HG02884 (cell line): ENCODE results near the gene CA5B.
A peak's percentile ranks its signal among the peaks of the same experiment; 100 is the strongest.
"Not testable (repeated sequence)": the region's sequence is repeated elsewhere in the genome, so short reads cannot be mapped to it uniquely, and the experiment has no call there.

Experiments used
- ATAC-seq: cut with Tn5 transposase; IDR thresholded peaks from one replicate; pipeline ENCODE4 v1.9.1; 2021; ENCODE audit warnings: mild to moderate bottlenecking, moderate library complexity; ENCODE audit not compliant: unreplicated experiment

Gene CA5B

DNA sequence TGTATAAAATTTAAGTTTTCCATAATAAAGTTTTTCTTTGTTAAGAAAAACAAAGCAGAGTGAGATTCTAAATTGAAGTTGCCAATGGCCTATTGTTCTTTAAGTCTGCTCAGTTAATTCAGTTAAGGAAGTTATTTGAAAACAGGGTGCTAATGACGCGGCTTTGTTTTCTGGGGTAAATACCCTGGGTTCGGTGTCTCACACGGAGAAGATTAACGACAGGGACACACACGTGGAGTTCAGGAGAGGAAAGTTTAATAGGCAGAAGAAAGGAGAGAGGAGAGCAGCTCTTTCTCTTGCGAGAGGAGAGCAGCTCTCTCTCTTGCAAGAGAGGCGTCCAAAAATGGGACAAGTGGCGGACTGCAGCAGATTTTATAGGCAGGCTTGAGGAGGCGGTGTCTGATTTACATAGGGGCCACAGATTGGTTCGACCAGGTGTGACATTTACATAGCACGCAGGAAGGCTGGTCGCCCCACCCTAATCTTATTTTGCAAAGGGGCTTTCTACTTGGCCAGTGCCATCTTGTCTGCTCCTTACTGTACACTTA is 9.6 kb downstream of the CA5B start:
- ATAC-seq: no peak

GRCh38 chrX:15748841-15749240 is 10.8 kb downstream of the CA5B start:
- no peak for ATAC-seq

- peak; percentile 81 for ATAC-seq
Measured at GRCh38 chrX:15749642-15750610, 11.9 kb downstream of the CA5B start.

DNA sequence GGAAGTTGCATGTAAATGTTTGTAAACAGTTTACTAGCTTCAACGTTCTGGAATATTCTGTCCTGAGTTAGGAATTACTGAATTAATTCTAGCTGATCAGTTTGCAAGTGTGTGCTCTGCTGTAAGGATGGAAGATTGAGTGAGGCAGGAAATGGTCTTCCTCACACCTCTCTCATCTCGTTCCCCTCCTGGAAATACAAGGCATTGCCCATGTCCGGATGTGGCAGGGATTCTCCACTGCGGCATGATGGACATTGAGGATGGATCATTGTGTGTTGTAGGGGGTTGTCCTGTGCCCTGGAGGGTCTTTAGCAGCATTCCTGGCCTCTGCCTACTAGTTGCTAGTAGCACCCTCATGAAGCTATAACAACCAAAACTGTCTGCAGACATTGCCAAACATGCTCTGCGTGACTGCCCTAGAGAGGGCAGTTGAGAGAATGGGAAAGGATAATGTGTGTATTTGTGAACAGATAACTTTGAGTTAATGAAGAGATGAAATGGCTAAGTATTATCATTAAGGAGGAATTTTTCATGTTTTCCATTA is 12.6 kb downstream of the CA5B start:
- ATAC-seq: no peak

GRCh38 chrX:15751155-15751819 is 13.2 kb downstream of the CA5B start:
- ATAC-seq: no peak

DNA sequence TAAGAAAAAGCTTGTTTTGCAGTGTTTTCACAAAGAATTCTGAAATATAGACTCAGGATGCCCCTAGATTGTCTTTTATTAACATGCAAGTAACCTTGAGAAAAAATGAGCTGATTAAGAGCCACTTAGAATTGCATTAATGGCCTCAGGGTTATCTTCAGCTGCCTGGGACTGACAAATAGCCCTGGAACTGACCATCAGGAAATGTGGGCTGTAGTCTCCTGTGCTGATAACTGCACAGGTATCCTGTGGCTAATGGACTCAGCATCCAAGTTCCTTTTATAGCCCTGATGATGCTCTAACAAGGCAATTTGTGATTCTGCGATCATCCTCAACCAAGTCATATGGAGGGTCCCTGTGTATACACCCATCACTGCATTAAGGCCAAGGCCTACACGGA is 17.0 kb downstream of the CA5B start:
- ATAC-seq: no peak

- no peak for ATAC-seq
Measured at GRCh38 chrX:15758140-15758539, 20.1 kb downstream of the CA5B start.

- ATAC-seq: not testable (repeated sequence)
Measured at GRCh38 chrX:15759886-15760285, 21.8 kb downstream of the CA5B start.

DNA sequence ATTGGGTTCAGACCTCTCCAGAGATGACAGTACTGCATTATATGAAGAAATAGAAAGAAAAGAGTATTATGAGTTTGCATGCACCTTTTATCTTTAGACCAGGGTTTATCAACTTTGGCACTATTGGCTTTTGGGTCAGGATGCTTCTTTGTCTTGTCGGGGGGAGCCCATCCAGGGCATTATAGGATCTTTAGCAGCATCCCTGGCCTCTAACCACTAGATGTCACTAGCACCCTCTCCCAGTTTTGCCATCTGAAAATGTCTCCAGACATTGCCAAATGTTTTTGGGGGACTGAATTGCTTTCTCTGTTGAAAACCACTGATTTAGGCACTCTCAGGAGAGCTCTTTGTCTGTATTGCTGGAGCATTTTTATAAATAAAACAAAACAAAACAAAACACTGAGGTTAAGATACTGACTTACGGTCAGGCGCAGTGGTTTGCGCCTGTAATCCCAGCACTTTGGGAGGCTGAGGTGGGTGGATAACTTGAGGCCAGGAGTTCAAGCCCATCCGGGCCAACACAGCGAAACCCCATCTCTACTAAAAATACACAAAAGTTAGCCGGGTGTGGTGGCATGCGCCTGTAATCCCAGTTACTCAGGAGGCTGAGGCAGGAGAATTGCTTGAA is 23.6 kb downstream of the CA5B start:
- no peak for ATAC-seq

DNA sequence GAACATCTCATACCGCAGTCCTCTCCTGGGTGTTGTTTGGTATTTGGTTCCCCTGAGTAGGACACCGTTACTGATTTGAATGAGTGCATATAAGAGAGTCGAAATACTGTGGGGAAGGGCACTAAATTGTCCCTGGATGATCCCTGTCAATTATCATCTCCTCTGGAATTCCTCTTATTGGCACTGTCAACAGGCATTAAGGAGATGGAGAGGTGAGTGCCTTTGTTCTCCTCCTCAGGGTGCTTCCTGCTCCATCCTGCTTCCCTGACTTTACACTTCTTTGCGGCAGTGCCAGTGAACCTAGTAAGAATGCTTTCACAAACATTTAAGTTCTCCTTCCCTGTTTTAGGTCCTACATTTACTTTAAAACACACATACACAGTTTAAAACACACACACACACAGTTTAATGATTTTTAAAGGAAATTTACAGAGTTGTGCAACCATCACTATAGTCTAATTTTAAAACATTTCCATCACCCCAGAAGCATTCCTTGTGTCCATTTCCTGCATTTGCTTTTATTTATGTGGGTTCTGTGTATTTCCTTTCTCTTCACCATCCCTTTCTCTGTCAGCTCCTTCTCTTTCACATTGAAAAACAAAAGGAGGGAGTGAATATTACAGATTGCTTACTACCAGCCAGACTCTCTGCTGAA is 31.4 kb downstream of the CA5B start:
- ATAC-seq: no peak

GRCh38 chrX:15781961-15782699 is 44.1 kb downstream of the CA5B start:
- peak; percentile 82 for ATAC-seq

- ATAC-seq: no peak
Measured at GRCh38 chrX:15785176-15785750, 47.2 kb downstream of the CA5B start.

GRCh38 chrX:15786915-15787314 is 48.8 kb downstream of the CA5B start:
- no peak for ATAC-seq

- ATAC-seq: peak; percentile 81
Measured at GRCh38 chrX:15789979-15790768, 52.1 kb downstream of the CA5B start, which contains the start of gene ZRSR2. Gene ZRSR2 (plus strand): TSS chrX:15790484. CDS start chrX:15790496, 12 bp downstream.

DNA sequence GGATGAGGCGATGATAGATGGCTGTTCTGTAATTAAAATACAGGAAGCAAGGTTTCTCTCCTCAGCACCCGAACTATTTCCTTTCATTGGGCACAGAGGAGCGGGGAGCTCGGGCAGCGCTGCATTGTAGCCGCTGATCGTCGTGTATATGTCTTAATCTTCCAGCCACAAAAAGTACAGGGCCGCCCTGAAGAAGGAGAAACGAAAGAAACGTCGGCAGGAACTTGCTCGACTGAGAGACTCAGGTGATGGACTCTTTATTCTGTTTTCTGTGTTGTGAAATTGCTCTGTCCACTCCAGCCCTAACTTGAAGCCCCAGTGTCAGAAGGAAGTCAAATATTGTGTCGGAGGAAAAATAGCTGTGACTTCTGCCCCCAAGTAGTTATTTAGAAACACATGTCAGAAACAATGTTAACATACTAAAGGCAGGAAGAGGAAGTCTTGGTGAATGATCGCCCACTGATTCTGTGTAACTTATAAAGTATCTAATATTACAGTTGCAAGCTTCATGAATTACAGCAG is 52.8 kb downstream of the CA5B start:
- peak; percentile 20 for ATAC-seq

DNA sequence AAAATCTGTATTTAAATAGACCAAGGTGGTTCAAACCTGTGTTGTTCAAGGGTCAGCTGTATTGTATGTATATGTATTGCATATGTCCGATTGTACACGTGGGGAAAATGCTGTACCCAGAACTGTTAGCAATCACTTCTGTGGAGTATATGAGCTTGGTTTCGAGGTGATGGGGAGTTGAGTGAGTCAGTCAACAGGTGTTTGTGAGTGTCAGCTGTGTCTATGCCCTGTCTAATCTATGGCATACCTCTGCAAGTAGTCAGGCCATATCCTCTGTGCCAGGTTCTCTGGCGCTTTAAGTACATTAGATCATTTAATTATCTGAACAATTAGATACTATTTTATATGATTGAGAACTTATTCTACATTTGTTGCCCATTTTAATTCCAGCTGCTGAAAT is 59.6 kb downstream of the CA5B start:
- no peak for ATAC-seq

GRCh38 chrX:15804563-15804962 is 66.5 kb downstream of the CA5B start:
- no peak for ATAC-seq

GRCh38 chrX:15808254-15808653 is 70.2 kb downstream of the CA5B start:
- ATAC-seq: no peak
